Stimulated activated naive CD8-positive, alpha-beta T cell treated with anti-CD3 and anti-CD28 coated beads, Interleukin-15, Interleukin-2, amounts not matched to agents 100 ng/mL and 50 ng/mL, for 24 hours (primary cell): ENCODE measurements around the gene GK.
"Not testable (repeated sequence)": the region's sequence is repeated elsewhere in the genome, so short reads cannot be mapped to it uniquely, and the experiment has no call there.

Experiments
- H3K27ac Mint-ChIP-seq: one replicate; pipeline ENCODE4 v1.8.0; 2021; ENCODE audit warnings: mild to moderate bottlenecking, mixed read lengths
- H3K27me3 Mint-ChIP-seq: one replicate; pipeline ENCODE4 v1.8.0; 2021; ENCODE audit warnings: mixed read lengths
- H3K36me3 Mint-ChIP-seq: one replicate; pipeline ENCODE4 v1.8.0; 2021; ENCODE audit warnings: low read depth, mixed read lengths
- H3K4me1 Mint-ChIP-seq: one replicate; pipeline ENCODE4 v1.8.0; 2021; ENCODE audit warnings: low read depth, mixed read lengths
- H3K4me3 Mint-ChIP-seq: one replicate; pipeline ENCODE4 v1.8.0; 2021; ENCODE audit warnings: mild to moderate bottlenecking, mixed read lengths
- H3K9me3 Mint-ChIP-seq: one replicate; pipeline ENCODE4 v1.8.0; 2021; ENCODE audit warnings: mixed read lengths

Gene GK

GRCh38 chrX:30666094-30666493 is 12.9 kb downstream of the GK start:
- H3K9me3 Mint-ChIP-seq, result no peaks in the 10 kb centered on the region
- peaks cover 4% of the 10 kb centered on the region for H3K4me1 Mint-ChIP-seq
- H3K36me3 Mint-ChIP-seq, result peaks cover 32% of the 10 kb centered on the region
- H3K27ac Mint-ChIP-seq, result no peak overlapping the region
- H3K27me3 Mint-ChIP-seq, result no peaks in the 10 kb centered on the region
- no peak overlapping the region for H3K4me3 Mint-ChIP-seq

GRCh38 chrX:30668581-30668980 is 15.4 kb downstream of the GK start:
- Mint-ChIP-seq H3K27ac (no peak overlapping the region), H3K4me3 (no peak overlapping the region), H3K27me3 (no peaks in the 10 kb centered on the region), H3K4me1 (no peaks in the 10 kb centered on the region), H3K36me3 (peaks cover 39% of the 10 kb centered on the region), H3K9me3 (no peaks in the 10 kb centered on the region)

GRCh38 chrX:30671189-30671588 is 18.0 kb downstream of the GK start:
- peaks cover 43% of the 10 kb centered on the region for H3K36me3 Mint-ChIP-seq
- H3K4me1 Mint-ChIP-seq, H3K4me3 Mint-ChIP-seq, H3K27ac Mint-ChIP-seq, H3K9me3 Mint-ChIP-seq, H3K27me3 Mint-ChIP-seq: not testable (repeated sequence)

GRCh38 chrX:30673127-30673796 is 20.0 kb downstream of the GK start:
- Mint-ChIP-seq H3K36me3 (peaks cover 50% of the 10 kb centered on the region), H3K4me3 (no peak overlapping the region), H3K4me1 (no peaks in the 10 kb centered on the region), H3K27me3 (no peaks in the 10 kb centered on the region), H3K9me3 (no peaks in the 10 kb centered on the region), H3K27ac (no peak overlapping the region)

GRCh38 chrX:30673884-30674598 is 20.8 kb downstream of the GK start:
- Mint-ChIP-seq H3K4me1 (no peaks in the 10 kb centered on the region), H3K36me3 (peaks cover 43% of the 10 kb centered on the region), H3K27ac (no peak overlapping the region)

GRCh38 chrX:30674799-30675198 is 21.6 kb downstream of the GK start:
- Mint-ChIP-seq H3K4me1 (no peaks in the 10 kb centered on the region), H3K9me3 (no peaks in the 10 kb centered on the region), H3K27me3 (no peaks in the 10 kb centered on the region), H3K4me3 (no peak overlapping the region), H3K36me3 (peaks cover 50% of the 10 kb centered on the region), H3K27ac (no peak overlapping the region)

More at GRCh38 chrX:30673884-30674598, 20.8 kb downstream of the GK start:
- Mint-ChIP-seq H3K27me3 (no peaks in the 10 kb centered on the region), H3K9me3 (no peaks in the 10 kb centered on the region), H3K4me3 (no peak overlapping the region)

- no peaks in the 10 kb centered on the region for H3K9me3 Mint-ChIP-seq
- no peaks in the 10 kb centered on the region for H3K27me3 Mint-ChIP-seq
- H3K4me1 Mint-ChIP-seq, result no peaks in the 10 kb centered on the region
- H3K4me3 Mint-ChIP-seq, result no peak overlapping the region
- H3K36me3 Mint-ChIP-seq, result peaks cover 49% of the 10 kb centered on the region
- no peak overlapping the region for H3K27ac Mint-ChIP-seq
These were observed 26.1 kb downstream of the GK start for GRCh38 chrX:30679369-30679768.

- Mint-ChIP-seq H3K4me3 (no peak overlapping the region), H3K27me3 (no peaks in the 10 kb centered on the region), H3K27ac (no peak overlapping the region), H3K4me1 (no peaks in the 10 kb centered on the region), H3K36me3 (peaks cover 44% of the 10 kb centered on the region), H3K9me3 (no peaks in the 10 kb centered on the region)
These were observed 27.4 kb downstream of the GK start for GRCh38 chrX:30680618-30681017.

- Mint-ChIP-seq H3K36me3 (peaks cover 35% of the 10 kb centered on the region), H3K4me3 (no peak overlapping the region), H3K27me3 (no peaks in the 10 kb centered on the region), H3K4me1 (no peaks in the 10 kb centered on the region), H3K9me3 (no peaks in the 10 kb centered on the region), H3K27ac (no peak overlapping the region)
These were observed 35.4 kb downstream of the GK start for GRCh38 chrX:30688641-30689040.

GRCh38 chrX:30689116-30689515 is 35.9 kb downstream of the GK start:
- Mint-ChIP-seq H3K4me3 (no peak overlapping the region), H3K36me3 (peaks cover 32% of the 10 kb centered on the region), H3K27me3 (no peaks in the 10 kb centered on the region), H3K9me3 (no peaks in the 10 kb centered on the region), H3K27ac (no peak overlapping the region), H3K4me1 (no peaks in the 10 kb centered on the region)

- Mint-ChIP-seq H3K27me3 (no peaks in the 10 kb centered on the region), H3K36me3 (peaks cover 40% of the 10 kb centered on the region), H3K27ac (no peak overlapping the region), H3K9me3 (no peaks in the 10 kb centered on the region), H3K4me3 (no peak overlapping the region), H3K4me1 (no peaks in the 10 kb centered on the region)
These were observed 37.1 kb downstream of the GK start for GRCh38 chrX:30690330-30690729.

- Mint-ChIP-seq H3K36me3 (peaks cover 40% of the 10 kb centered on the region), H3K4me1 (no peaks in the 10 kb centered on the region), H3K27me3 (no peaks in the 10 kb centered on the region), H3K27ac (no peak overlapping the region), H3K9me3 (no peaks in the 10 kb centered on the region), H3K4me3 (no peak overlapping the region)
These were observed 40.9 kb downstream of the GK start for GRCh38 chrX:30693999-30694650.

GRCh38 chrX:30702736-30703135 is 49.5 kb downstream of the GK start:
- H3K4me3 Mint-ChIP-seq, result no peak overlapping the region
- H3K36me3 Mint-ChIP-seq, result peaks cover 37% of the 10 kb centered on the region
- no peaks in the 10 kb centered on the region for H3K9me3 Mint-ChIP-seq
- H3K27me3 Mint-ChIP-seq, result no peaks in the 10 kb centered on the region
- no peak overlapping the region for H3K27ac Mint-ChIP-seq
- H3K4me1 Mint-ChIP-seq, result no peaks in the 10 kb centered on the region

- no peak overlapping the region for H3K4me3 Mint-ChIP-seq
- peaks cover under 1% of the 10 kb centered on the region for H3K4me1 Mint-ChIP-seq
- H3K27ac Mint-ChIP-seq, result peak overlapping the region; percentile 63
- H3K36me3 Mint-ChIP-seq, result peaks cover 36% of the 10 kb centered on the region
- no peaks in the 10 kb centered on the region for H3K9me3 Mint-ChIP-seq
- H3K27me3 Mint-ChIP-seq, result no peaks in the 10 kb centered on the region
These were observed 53.1 kb downstream of the GK start for GRCh38 chrX:30706216-30706775.

GRCh38 chrX:30712214-30712613 is 59.0 kb downstream of the GK start:
- Mint-ChIP-seq H3K27me3 (no peaks in the 10 kb centered on the region), H3K4me1 (peaks cover 29% of the 10 kb centered on the region), H3K9me3 (no peaks in the 10 kb centered on the region), H3K4me3 (no peak overlapping the region), H3K36me3 (peaks cover 35% of the 10 kb centered on the region), H3K27ac (no peak overlapping the region)
